Vagina (tissue), 2 donors: ENCODE results near the gene SELP.

Experiments
- CTCF ChIP-seq, 3 experiments: fragments of 450-650 bp in 2 of 3; fragments of 200-600 bp in 1 of 3; sonication (generic) in 1 of 3; IDR thresholded peaks; one replicate each; pipeline ENCODE4 v1.5.1; 2017 to 2019; ENCODE audit warnings: antibody characterized with exemption in 3 of 3, mild to moderate bottlenecking in 2 of 3, moderate library complexity in 2 of 3
- POLR2A ChIP-seq, 2 donors: fragments of 450-650 bp; IDR thresholded peaks; one replicate each; pipeline ENCODE4 v1.6.1; 2017; ENCODE audit warnings: antibody characterized with exemption in 2 of 2, mild to moderate bottlenecking in 2 of 2, moderate library complexity in 2 of 2
- POLR2AphosphoS5 ChIP-seq, 2 donors: sonication (generic); formaldehyde crosslinking; IDR thresholded peaks; one replicate each; pipeline ENCODE4 v1.9.0; 2017; ENCODE audit warnings: antibody characterized with exemption in 2 of 2, mild to moderate bottlenecking in 2 of 2, low read depth in 1 of 2; ENCODE audit not compliant: insufficient read depth in 1 of 2

DNA sequence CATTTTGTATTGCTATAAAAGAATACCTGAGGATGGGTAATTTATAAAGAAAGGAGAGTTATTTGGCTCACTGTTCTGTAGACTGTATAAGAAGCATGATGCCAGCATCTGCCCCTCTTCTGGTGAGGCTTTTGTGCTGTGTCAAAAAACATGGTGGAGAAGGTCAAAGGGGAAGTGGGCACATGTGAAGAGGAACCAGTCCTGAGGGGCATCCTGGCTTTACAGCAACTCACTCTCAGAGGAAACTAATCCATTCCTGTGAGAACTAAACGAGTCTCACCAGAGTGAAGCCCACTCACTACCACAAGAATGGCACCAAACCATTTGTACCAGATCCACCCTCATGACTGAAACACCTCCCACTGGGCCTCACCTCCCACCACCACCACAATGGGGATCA lies 18.8 kb upstream of the SELP start:
- no peak for TF ChIP-seq CTCF (IDR thresholded peaks at IDR 0.05)
- TF ChIP-seq POLR2AphosphoS5 (IDR thresholded peaks at IDR 0.05; ENCODE audit: insufficient read depth in 1 of 2, low read depth in 1 of 2) = no peak
- TF ChIP-seq POLR2A (IDR thresholded peaks at IDR 0.05) = no peak
